SK-N-SH treated with all-trans-retinoic acid at 6 μM for 48 hours (cell line): ENCODE results near the gene LINGO3.

Experiments used
- ATAC-seq: fragments of 200-7000 bp; cut with Tn5 transposase; 3 replicates; pipeline ENCODE4 v1.9.1; 2020; ENCODE audit warnings: mild to moderate bottlenecking, moderate library complexity
- ARNTL ChIP-seq: fragments of 450-650 bp; formaldehyde crosslinking; IDR thresholded peaks from 2 replicates; pipeline ENCODE4 v1.5.0; 2020; ENCODE audit warnings: low read depth, mild to moderate bottlenecking, moderate library complexity, borderline replicate concordance
- BACH2 ChIP-seq: fragments of 250-450 bp; sonication (Bioruptor Pico); IDR thresholded peaks from 2 replicates; pipeline ENCODE4 v1.9.0; 2021; ENCODE audit warnings: mild to moderate bottlenecking, borderline replicate concordance
- CSDC2 ChIP-seq: fragments of 250-450 bp; sonication (Bioruptor Pico); IDR thresholded peaks from 2 replicates; pipeline ENCODE4 v1.5.0; 2020; ENCODE audit warnings: mild to moderate bottlenecking, moderate library complexity
- ESRRG ChIP-seq: fragments of 250-450 bp; sonication (Bioruptor Pico); IDR thresholded peaks from 2 replicates; pipeline ENCODE4 v1.6.1; 2021; ENCODE audit warnings: mild to moderate bottlenecking
- GLIS3 ChIP-seq: fragments of 250-450 bp; sonication (Bioruptor Pico); IDR thresholded peaks from 2 replicates; pipeline ENCODE4 v1.5.0; 2020; ENCODE audit warnings: mild to moderate bottlenecking, moderate library complexity
- ISL1 ChIP-seq: fragments of 250-450 bp; sonication (Bioruptor Pico); IDR thresholded peaks from 2 replicates; pipeline ENCODE4 v2.1.2; 2022; ENCODE audit warnings: mild to moderate bottlenecking, moderate library complexity
- PPARA ChIP-seq: fragments of 250-450 bp; sonication (Bioruptor Pico); IDR thresholded peaks from 2 replicates; pipeline ENCODE4 v1.5.0; 2020; ENCODE audit warnings: mild to moderate bottlenecking, borderline replicate concordance
- RARB ChIP-seq: fragments of 250-450 bp; sonication (Bioruptor Pico); IDR thresholded peaks from 2 replicates; pipeline ENCODE4 v1.8.0; 2021; ENCODE audit warnings: mild to moderate bottlenecking, moderate library complexity
- SNAI2 ChIP-seq: fragments of 250-450 bp; sonication (Bioruptor Pico); IDR thresholded peaks from 2 replicates; pipeline ENCODE4 v1.5.0; 2020; ENCODE audit warnings: mild to moderate bottlenecking, moderate library complexity
- TCF4 ChIP-seq: fragments of 250-450 bp; sonication (Bioruptor Pico); IDR thresholded peaks from 2 replicates; pipeline ENCODE4 v1.8.0; 2021; ENCODE audit warnings: mild to moderate bottlenecking, moderate library complexity, borderline replicate concordance
- TOX ChIP-seq: fragments of 250-450 bp; sonication (Bioruptor Pico); IDR thresholded peaks from 2 replicates; pipeline ENCODE4 v1.8.0; 2021; ENCODE audit warnings: mild to moderate bottlenecking, moderate library complexity, borderline replicate concordance
- ZC3H10 ChIP-seq: fragments of 250-450 bp; sonication (Bioruptor Pico); IDR thresholded peaks from 2 replicates; pipeline ENCODE4 v1.5.1; 2021; ENCODE audit warnings: mild to moderate bottlenecking, moderate library complexity
- ZFP3 ChIP-seq: fragments of 250-450 bp; sonication (Bioruptor Pico); IDR thresholded peaks from 2 replicates; pipeline ENCODE4 v1.5.0; 2020; ENCODE audit warnings: mild to moderate bottlenecking, moderate library complexity
- ZFP30 ChIP-seq: fragments of 450-650 bp; formaldehyde crosslinking; IDR thresholded peaks from 2 replicates; pipeline ENCODE4 v1.5.0; 2022; ENCODE audit warnings: mild to moderate bottlenecking, moderate library complexity
- ZNF565 ChIP-seq: fragments of 450-650 bp; formaldehyde crosslinking; conservative IDR thresholded peaks from 2 replicates; pipeline ENCODE4 v1.5.0; 2020; ENCODE audit warnings: low read depth, mild to moderate bottlenecking, moderate library complexity
- ZNF70 ChIP-seq: fragments of 450-650 bp; formaldehyde crosslinking; IDR thresholded peaks from 2 replicates; pipeline ENCODE4 v1.5.0; 2020; ENCODE audit warnings: mild to moderate bottlenecking, moderate library complexity
- ZNF8 ChIP-seq: fragments of 450-650 bp; formaldehyde crosslinking; IDR thresholded peaks from 2 replicates; pipeline ENCODE4 v1.5.0; 2020; ENCODE audit warnings: mild to moderate bottlenecking, moderate library complexity
- TF ChIP-seq, protein P1 (sequence below): fragments of 250-450 bp; sonication (Bioruptor Pico); IDR thresholded peaks from 2 replicates; pipeline ENCODE4 v1.8.0; 2020; ENCODE audit warnings: mild to moderate bottlenecking, moderate library complexity, borderline replicate concordance
- TF ChIP-seq, protein P2 (sequence below): fragments of 250-450 bp; sonication (Bioruptor Pico); IDR thresholded peaks from 2 replicates; pipeline ENCODE4 v1.8.0; 2021; ENCODE audit warnings: low read depth, mild to moderate bottlenecking, moderate library complexity, borderline replicate concordance
- TF ChIP-seq, protein P3 (sequence below): fragments of 250-450 bp; sonication (Bioruptor Pico); IDR thresholded peaks from 2 replicates; pipeline ENCODE4 v1.5.1; 2021; ENCODE audit warnings: mild to moderate bottlenecking, moderate library complexity
- TF ChIP-seq, protein P4 (sequence below): fragments of 250-450 bp; sonication (Bioruptor Pico); IDR thresholded peaks from 2 replicates; pipeline ENCODE4 v1.5.0; 2020; ENCODE audit warnings: mild to moderate bottlenecking, moderate library complexity
- TF ChIP-seq, protein P5 (sequence below): fragments of 250-450 bp; sonication (Bioruptor Pico); IDR thresholded peaks from 2 replicates; pipeline ENCODE4 v1.5.1; 2020; ENCODE audit warnings: low read depth, mild to moderate bottlenecking, moderate library complexity

Gene LINGO3

DNA sequence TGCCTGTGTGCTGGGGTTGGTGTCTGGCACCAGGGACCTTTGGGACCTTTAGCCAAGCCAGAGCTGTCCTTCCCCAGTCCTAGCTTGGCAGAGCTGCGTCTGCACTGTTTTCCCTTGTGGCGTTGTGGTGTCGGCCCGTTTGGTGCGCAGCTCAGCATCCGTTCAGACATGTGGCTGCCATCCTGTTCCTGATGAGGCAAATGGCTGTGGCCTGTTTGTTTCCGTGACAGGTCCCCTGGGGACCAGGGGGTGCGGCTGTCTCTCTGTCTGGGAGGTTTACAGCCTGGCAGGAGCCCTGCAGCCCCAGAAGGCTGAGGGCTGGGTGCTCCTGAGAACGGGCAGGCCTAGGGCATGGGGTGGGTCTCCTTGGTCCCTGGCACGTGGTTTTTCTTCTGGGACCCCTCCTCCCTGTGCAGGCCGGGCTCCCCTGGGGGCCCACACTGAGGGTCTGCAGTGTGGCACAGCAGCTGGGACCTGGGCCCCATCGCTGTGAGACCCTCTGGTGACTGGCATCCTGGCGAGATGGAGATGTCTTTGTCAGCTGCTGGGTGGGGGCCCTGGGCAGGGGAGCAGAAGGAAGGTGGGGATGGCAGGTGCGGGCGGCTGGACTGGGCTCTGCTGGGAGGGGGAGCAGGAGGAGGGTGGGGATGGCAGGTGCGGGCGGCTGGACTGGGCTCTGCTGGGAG is 24.5 kb upstream of the LINGO3 start:
- no peak for ATAC-seq
- TF ChIP-seq ISL1 (no peak), RARB (CRISPR knock-in tag) (no peak)
- TF ChIP-seq, protein P1, sequence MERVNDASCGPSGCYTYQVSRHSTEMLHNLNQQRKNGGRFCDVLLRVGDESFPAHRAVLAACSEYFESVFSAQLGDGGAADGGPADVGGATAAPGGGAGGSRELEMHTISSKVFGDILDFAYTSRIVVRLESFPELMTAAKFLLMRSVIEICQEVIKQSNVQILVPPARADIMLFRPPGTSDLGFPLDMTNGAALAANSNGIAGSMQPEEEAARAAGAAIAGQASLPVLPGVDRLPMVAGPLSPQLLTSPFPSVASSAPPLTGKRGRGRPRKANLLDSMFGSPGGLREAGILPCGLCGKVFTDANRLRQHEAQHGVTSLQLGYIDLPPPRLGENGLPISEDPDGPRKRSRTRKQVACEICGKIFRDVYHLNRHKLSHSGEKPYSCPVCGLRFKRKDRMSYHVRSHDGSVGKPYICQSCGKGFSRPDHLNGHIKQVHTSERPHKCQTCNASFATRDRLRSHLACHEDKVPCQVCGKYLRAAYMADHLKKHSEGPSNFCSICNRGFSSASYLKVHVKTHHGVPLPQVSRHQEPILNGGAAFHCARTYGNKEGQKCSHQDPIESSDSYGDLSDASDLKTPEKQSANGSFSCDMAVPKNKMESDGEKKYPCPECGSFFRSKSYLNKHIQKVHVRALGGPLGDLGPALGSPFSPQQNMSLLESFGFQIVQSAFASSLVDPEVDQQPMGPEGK (CRISPR knock-in tag), result no peak
- TF ChIP-seq, protein P2, sequence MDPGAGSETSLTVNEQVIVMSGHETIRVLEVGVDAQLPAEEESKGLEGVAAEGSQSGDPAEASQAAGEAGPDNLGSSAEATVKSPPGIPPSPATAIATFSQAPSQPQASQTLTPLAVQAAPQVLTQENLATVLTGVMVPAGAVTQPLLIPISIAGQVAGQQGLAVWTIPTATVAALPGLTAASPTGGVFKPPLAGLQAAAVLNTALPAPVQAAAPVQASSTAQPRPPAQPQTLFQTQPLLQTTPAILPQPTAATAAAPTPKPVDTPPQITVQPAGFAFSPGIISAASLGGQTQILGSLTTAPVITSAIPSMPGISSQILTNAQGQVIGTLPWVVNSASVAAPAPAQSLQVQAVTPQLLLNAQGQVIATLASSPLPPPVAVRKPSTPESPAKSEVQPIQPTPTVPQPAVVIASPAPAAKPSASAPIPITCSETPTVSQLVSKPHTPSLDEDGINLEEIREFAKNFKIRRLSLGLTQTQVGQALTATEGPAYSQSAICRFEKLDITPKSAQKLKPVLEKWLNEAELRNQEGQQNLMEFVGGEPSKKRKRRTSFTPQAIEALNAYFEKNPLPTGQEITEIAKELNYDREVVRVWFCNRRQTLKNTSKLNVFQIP (CRISPR knock-in tag), result no peak
- TF ChIP-seq, all 23 proteins: peak for 0

DNA sequence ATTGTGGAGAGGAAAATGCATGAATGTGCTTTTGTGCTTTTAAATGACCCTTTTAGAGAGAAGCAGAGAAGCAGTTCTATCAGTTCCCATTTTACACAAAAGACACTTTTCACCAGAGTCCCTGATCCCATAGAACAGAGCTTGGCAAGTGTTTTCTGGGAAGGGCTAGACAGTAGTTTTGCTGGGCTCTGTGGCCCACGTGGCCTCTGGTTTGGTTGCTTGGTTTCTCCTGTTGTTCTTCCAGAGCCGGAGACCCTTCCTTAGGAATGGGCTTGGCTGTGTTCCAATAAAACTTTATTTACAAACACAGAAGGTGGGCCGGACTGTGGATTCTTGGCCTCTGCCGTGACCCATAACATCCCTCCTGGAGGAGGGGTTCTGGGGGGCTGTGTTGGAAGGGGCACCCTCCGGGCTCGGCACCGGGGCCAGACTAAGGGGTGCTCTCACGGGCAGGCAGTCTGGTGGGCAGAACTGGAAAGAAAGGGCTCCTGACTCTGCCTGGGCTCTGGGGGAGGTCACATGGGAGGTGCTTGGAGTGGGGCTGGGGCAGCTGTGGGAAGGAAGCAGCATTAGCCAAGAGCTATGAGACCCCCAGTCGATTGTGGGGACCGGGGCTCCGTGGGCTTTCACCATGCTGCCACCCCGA is 23.8 kb upstream of the LINGO3 start:
- TF ChIP-seq ZC3H10 (CRISPR knock-in tag) (no peak), TCF4 (CRISPR knock-in tag) (no peak), SNAI2 (CRISPR knock-in tag) (no peak), ZNF8 (CRISPR knock-in tag) (no peak), ESRRG (CRISPR knock-in tag) (no peak), ZFP30 (no peak), ZNF565 (CRISPR knock-in tag) (no peak), ARNTL (CRISPR knock-in tag) (no peak), TOX (CRISPR knock-in tag) (no peak), ISL1 (no peak), PPARA (CRISPR knock-in tag) (no peak), ZNF70 (CRISPR knock-in tag) (no peak)
- TF ChIP-seq, protein P1 (CRISPR knock-in tag), result no peak
- TF ChIP-seq, protein P3, sequence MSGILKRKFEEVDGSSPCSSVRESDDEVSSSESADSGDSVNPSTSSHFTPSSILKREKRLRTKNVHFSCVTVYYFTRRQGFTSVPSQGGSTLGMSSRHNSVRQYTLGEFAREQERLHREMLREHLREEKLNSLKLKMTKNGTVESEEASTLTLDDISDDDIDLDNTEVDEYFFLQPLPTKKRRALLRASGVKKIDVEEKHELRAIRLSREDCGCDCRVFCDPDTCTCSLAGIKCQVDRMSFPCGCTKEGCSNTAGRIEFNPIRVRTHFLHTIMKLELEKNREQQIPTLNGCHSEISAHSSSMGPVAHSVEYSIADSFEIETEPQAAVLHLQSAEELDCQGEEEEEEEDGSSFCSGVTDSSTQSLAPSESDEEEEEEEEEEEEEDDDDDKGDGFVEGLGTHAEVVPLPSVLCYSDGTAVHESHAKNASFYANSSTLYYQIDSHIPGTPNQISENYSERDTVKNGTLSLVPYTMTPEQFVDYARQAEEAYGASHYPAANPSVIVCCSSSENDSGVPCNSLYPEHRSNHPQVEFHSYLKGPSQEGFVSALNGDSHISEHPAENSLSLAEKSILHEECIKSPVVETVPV (CRISPR knock-in tag), result no peak

DNA sequence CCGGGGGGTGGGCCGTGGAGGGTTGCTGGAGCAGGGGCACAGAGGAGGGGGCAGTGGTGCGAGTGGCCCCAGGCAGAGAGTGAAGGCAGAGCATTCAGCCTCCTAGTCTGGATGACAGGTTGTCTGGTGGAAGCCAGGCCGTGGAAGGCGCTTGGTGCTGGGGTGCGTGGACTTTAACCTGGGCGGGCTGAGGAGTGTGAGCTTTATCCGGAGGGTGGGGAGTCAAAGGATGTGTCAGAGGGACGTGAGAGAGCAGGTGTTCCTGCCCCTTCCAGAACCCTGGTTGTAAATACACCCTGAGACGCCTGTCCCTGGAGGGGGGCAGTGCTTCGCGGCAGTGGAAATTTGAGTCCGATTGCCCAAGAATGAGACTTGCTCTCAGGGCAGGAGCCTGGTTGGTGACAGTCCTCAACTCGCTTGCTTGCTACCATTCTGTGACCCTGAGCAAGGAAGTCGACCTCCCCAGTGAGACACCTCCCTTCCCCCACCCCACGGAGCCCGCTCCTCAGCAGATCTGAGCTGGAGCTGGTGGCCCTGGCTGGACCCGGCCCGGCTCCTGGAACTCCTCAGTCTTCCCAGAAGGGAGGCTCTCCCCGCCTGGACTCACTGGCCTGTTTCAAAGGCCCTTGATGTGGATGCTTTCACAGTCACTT is 22.8 kb upstream of the LINGO3 start:
- ATAC-seq, result no peak
- TF ChIP-seq, protein P2 (CRISPR knock-in tag), result no peak
- no peak for TF ChIP-seq TCF4 (CRISPR knock-in tag)
- TF ChIP-seq, protein P4, sequence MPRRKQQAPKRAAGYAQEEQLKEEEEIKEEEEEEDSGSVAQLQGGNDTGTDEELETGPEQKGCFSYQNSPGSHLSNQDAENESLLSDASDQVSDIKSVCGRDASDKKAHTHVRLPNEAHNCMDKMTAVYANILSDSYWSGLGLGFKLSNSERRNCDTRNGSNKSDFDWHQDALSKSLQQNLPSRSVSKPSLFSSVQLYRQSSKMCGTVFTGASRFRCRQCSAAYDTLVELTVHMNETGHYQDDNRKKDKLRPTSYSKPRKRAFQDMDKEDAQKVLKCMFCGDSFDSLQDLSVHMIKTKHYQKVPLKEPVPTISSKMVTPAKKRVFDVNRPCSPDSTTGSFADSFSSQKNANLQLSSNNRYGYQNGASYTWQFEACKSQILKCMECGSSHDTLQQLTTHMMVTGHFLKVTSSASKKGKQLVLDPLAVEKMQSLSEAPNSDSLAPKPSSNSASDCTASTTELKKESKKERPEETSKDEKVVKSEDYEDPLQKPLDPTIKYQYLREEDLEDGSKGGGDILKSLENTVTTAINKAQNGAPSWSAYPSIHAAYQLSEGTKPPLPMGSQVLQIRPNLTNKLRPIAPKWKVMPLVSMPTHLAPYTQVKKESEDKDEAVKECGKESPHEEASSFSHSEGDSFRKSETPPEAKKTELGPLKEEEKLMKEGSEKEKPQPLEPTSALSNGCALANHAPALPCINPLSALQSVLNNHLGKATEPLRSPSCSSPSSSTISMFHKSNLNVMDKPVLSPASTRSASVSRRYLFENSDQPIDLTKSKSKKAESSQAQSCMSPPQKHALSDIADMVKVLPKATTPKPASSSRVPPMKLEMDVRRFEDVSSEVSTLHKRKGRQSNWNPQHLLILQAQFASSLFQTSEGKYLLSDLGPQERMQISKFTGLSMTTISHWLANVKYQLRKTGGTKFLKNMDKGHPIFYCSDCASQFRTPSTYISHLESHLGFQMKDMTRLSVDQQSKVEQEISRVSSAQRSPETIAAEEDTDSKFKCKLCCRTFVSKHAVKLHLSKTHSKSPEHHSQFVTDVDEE (CRISPR knock-in tag), result no peak
- TF ChIP-seq ESRRG (CRISPR knock-in tag), result no peak
- TF ChIP-seq TOX (CRISPR knock-in tag), result no peak
- TF ChIP-seq ZC3H10 (CRISPR knock-in tag), result no peak
- TF ChIP-seq GLIS3 (CRISPR knock-in tag), result no peak
- TF ChIP-seq RARB (CRISPR knock-in tag), result no peak
- TF ChIP-seq, protein P5, sequence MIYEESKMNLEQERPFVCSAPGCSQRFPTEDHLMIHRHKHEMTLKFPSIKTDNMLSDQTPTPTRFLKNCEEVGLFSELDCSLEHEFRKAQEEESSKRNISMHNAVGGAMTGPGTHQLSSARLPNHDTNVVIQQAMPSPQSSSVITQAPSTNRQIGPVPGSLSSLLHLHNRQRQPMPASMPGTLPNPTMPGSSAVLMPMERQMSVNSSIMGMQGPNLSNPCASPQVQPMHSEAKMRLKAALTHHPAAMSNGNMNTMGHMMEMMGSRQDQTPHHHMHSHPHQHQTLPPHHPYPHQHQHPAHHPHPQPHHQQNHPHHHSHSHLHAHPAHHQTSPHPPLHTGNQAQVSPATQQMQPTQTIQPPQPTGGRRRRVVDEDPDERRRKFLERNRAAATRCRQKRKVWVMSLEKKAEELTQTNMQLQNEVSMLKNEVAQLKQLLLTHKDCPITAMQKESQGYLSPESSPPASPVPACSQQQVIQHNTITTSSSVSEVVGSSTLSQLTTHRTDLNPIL (CRISPR knock-in tag), result no peak
- TF ChIP-seq ZFP3 (CRISPR knock-in tag), result no peak
- TF ChIP-seq BACH2 (CRISPR knock-in tag), result no peak
- TF ChIP-seq CSDC2 (CRISPR knock-in tag), result no peak
- no peak for TF ChIP-seq ARNTL (CRISPR knock-in tag)

More for the DNA sequence above, 23.8 kb upstream of the LINGO3 start:
- no peak for ATAC-seq
